DMS79 treated with DMSO at 0.1 percent for 48 hours (cell line): Measurements from ENCODE around the gene GEN1.
"Not testable (repeated sequence)": the region's sequence is repeated elsewhere in the genome, so short reads cannot be mapped to it uniquely, and the experiment has no call there.

Experiments
- DNase-seq: peaks from one replicate; lab custom pipeline; 2025; lab: John Stamatoyannopoulos, UW

GEN1 gene

DNA sequence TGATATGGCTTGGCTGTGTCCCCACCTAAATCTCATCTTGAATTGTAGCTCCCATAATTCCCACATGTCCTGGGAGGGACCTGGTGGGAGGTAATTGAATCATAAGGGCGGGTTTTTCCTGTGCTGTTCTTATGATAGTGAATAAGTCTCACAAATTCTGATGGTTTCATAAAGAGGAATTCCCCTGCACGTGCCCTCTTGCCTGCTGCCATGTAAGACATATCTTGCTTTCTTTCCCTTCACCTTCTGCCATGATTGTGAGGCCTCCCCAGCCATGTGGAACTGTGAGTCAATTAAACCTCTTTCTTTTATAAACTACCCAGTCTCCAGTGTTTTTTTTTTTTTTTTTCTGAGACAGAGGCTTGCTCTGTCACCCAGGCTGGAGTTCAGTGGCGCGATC lies 69.7 kb downstream of the GEN1 start:
- DNase-seq, result not testable (repeated sequence)

GRCh38 chr2:17827316-17827715 lies 73.4 kb downstream of the GEN1 start:
- no peak for DNase-seq

GRCh38 chr2:17827785-17828184 lies 73.8 kb downstream of the GEN1 start:
- DNase-seq, result no peak

DNA sequence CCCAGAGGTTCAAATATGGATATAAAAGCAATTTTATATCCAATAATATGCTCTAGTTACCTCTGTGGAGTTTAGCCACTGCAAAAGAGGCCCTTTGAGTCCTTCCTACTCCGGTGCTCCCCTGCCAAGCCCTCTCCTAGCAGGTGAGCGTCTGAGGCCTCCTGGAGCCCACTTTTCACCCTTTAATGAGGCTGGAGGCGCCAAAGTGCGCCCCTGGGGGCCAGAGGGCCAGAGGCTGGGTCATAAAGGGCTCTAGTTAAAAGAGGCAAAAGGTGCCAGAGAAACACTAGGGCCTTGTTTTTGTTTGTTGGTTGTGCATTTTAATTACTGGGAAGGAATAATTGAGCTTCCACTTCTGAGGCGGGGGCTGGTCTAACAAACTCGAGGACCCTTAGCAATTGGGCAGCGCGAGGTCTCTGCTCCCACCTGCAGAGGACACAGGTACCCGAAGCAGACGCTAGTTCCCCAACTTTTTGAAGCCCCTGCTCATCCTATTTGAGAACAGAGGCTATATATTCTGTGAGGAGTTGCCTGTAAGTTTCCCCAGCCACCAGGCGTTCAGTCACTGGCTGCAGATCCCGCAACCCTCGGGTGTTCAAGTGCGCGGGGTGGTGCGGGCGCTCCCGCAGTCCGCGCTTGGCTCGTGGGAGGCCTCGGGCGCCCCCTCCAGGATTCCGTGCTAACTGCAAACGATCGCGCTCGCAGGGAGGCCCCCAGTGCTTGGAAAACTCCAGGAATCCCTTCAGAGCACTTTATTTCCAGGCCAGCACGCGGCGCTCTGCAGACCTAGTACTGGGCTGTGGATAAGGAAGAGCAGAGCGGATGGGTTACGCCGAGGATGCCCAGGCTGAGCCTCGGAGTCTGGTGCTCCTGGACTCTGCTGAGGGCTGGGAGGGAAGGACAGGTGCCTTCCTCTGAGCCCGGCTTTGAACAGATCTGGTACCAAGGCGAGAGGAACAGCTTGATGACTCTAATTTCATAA lies 76.4 kb downstream of the GEN1 start:
- DNase-seq, result peak; percentile 84

DNA sequence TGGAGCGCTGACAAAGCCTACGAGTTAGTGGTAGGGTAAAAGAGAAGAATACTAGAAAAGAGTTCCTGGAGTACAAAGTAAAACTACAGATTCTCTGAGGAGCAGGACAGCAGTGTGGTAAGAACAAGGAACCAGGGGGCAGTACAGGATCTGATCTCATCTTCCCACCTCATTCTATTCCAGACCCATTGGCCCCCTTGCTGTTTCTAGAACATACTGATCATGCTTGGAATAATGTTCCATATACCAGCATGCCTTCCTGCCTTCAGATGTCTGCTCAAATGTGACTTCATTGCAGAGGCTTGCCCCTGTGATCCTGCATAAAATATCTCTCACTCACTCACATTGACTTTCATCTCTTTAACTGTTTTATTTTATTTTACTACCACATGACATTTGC lies 81.6 kb downstream of the GEN1 start:
- DNase-seq, result no peak
